GM23248 (cell line): Measurements from ENCODE around the gene KRT83. TPM values are rescaled to one million over a fixed set of nuclear protein-coding genes. Genes with fewer than 3 reads are reported as not detected.

Experiments
- DNase-seq: peaks from one replicate; pipeline ENCODE4 v3.0.0-alpha.2; 2015
- H2AFZ ChIP-seq: fragments of 200-600 bp; sonication (generic); 2 replicates; pipeline ENCODE4 v1.6.1; 2016; ENCODE audit warnings: antibody characterized with exemption
- H3F3A ChIP-seq: fragments of 200-600 bp; sonication (generic); 2 replicates; pipeline ENCODE4 v1.6.1; 2016; ENCODE audit warnings: mild to moderate bottlenecking, antibody characterized with exemption, mixed run types; ENCODE audit not compliant: insufficient read depth
- H3K27ac ChIP-seq: fragments of 200-600 bp; sonication (generic); 2 replicates; pipeline ENCODE4 v1.5.1; 2016; ENCODE audit warnings: mild to moderate bottlenecking
- H3K27me3 ChIP-seq: fragments of 200-600 bp; sonication (generic); replicated peaks from 2 replicates; pipeline ENCODE4 v1.6.1; 2016; ENCODE audit warnings: mild to moderate bottlenecking; ENCODE audit not compliant: insufficient read depth
- H3K36me3 ChIP-seq: fragments of 200-600 bp; sonication (generic); 2 replicates; pipeline ENCODE4 v1.6.1; 2016; ENCODE audit warnings: low read depth, mild to moderate bottlenecking
- H3K4me1 ChIP-seq: fragments of 200-600 bp; sonication (generic); 2 replicates; pipeline ENCODE4 v1.6.1; 2016; ENCODE audit warnings: mild to moderate bottlenecking; ENCODE audit not compliant: insufficient read depth
- H3K4me2 ChIP-seq: fragments of 200-600 bp; sonication (generic); one replicate; pipeline ENCODE4 v1.6.1; 2016; ENCODE audit warnings: mild to moderate bottlenecking; ENCODE audit not compliant: unreplicated experiment
- H3K4me3 ChIP-seq: fragments of 200-600 bp; sonication (generic); 2 replicates; pipeline ENCODE4 v1.5.1; 2016; ENCODE audit warnings: mild to moderate bottlenecking
- H3K79me2 ChIP-seq: fragments of 200-600 bp; sonication (generic); 2 replicates; pipeline ENCODE4 v1.6.1; 2016; ENCODE audit warnings: mild to moderate bottlenecking; ENCODE audit not compliant: insufficient read depth
- H3K9ac ChIP-seq: fragments of 200-600 bp; sonication (generic); 2 replicates; pipeline ENCODE4 v1.6.1; 2016; ENCODE audit warnings: mild to moderate bottlenecking
- H3K9me2 ChIP-seq: fragments of 200-600 bp; sonication (generic); 2 replicates; pipeline ENCODE4 v1.6.1; 2016; ENCODE audit warnings: mixed run types, mild to moderate bottlenecking, moderate library complexity; ENCODE audit not compliant: insufficient read depth
- H3K9me3 ChIP-seq: fragments of 200-600 bp; sonication (generic); one replicate; pipeline ENCODE4 v1.6.1; 2017; ENCODE audit warnings: low read depth
- H4K20me1 ChIP-seq: fragments of 200-600 bp; sonication (generic); 2 replicates; pipeline ENCODE4 v1.6.0; 2016; ENCODE audit not compliant: insufficient read depth
- EZH2 ChIP-seq: fragments of 200-600 bp; sonication (generic); IDR thresholded peaks from 2 replicates; pipeline ENCODE4 v1.6.1; 2018; ENCODE audit warnings: antibody characterized with exemption, mild to moderate bottlenecking; ENCODE audit not compliant: insufficient read depth, poor library complexity, severe bottlenecking
- EZH2phosphoT487 ChIP-seq: fragments of 200-600 bp; sonication (generic); IDR thresholded peaks from 2 replicates; pipeline ENCODE4 v1.6.1; 2018; ENCODE audit warnings: antibody characterized with exemption, moderate library complexity, mild to moderate bottlenecking, low read depth; ENCODE audit not compliant: insufficient read depth
- WGBS, 2 experiments: methylation state at CpG; one replicate each; pipeline ENCODE4 v1.1.6; 2015 to 2017; ENCODE audit warnings: low lambda C conversion rate in 2 of 2, low coverage in 1 of 2; ENCODE audit errors: missing lambda C conversion rate in 2 of 2; 5-methylcytosine and 5-hydroxymethylcytosine counted together
- in situ Hi-C: fragments of 300-500 bp; cut with MboI; formaldehyde crosslinking; loops from 2 replicates; pipeline ENCODE4 v1.15.0; 2020
- polyA plus RNA-seq: library from polyadenylated mRNA; unstranded; fragments of >200 nt; fragmentation: Nextera tagmentation; extraction: Ambion mirVana; gene quantifications from 2 replicates; pipeline ENCODE4 v1.2.1, GENCODE V29; 2016
- total RNA-seq: library from RNA; depleted of rRNA; stranded (reverse); fragments of >200 nt; shearing (Covaris generic); gene quantifications from 2 replicates; pipeline ENCODE4 v1.2.3, GENCODE V29; 2014

Gene KRT83
- total and polyA plus RNA-seq, 2 experiments from 2014 or later, result not detected

DNA sequence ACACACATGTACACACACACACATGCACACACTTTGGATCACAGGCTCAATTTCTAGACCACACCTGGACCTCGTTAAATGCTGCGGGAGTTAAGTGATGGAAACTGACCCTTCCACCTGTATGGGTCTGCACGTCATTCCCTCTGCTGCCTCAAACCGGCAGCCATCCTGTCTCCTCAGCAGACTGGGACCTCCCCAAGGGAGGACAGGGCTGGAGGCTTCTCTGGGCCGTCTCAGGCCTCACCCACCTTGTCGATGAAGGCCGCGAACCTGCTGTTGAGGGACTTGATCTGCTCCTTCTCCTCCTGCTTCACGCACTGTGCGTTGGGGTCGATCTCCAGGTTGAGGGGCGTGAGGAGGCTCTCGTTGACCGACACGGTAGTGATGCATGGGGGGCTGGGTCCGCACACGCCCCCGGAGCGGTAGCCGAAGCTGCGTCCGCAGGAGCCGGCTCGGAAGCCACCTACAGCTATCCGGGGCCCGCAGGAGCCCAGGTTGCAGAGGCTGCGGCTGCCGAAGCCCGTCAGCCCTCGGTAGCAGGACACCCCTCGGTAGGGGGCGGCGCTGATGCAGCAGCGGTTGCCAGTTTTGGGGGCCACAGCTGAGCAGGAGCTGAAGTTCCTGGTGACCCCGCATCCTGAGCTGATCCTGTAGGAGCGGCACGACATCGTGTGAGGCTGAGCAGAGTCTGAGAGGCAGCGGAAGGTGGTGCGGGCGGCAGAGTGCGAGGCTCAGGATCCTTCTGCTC, 45.7 kb upstream of the KRT83 start, which contains the start of gene KRT85:
Gene KRT85, minus strand, starts transcription at position 744 of the 748 bp plus-strand sequence. Its CDS starts 76 bp downstream, at position 668.
- H2AFZ ChIP-seq, result no peak within 1 kb of the TSS
- no peak within 1 kb of the TSS for H3K4me2 ChIP-seq
- H3K9ac ChIP-seq, result no peak within 1 kb of the TSS
- H3K4me1 ChIP-seq, result 0 out of 2 replicates have a peak, but pooled peaks cover 2% of the 10 kb centered on the region
- no peaks in the 10 kb centered on the region for H3K9me2 ChIP-seq
- H3K9me3 ChIP-seq, result no peaks in the 10 kb centered on the region
- no peaks in the 10 kb centered on the region for H3F3A ChIP-seq
- no peaks in the 10 kb centered on the region for H3K79me2 ChIP-seq
- 66 to 71% methylated on average over 34 to 40 of the region's 42 CpGs for WGBS, 2 experiments
- no peak within 1 kb of the TSS for H3K4me3 ChIP-seq
- TF ChIP-seq EZH2phosphoT487, result no peak
- H3K27me3 ChIP-seq, result peaks cover 37% of the 10 kb centered on the region
- no peak for DNase-seq
- no peak within 1 kb of the TSS for H3K27ac ChIP-seq
- no peaks in the 10 kb centered on the region for H3K36me3 ChIP-seq
- no peaks in the 10 kb centered on the region for H4K20me1 ChIP-seq
- in situ Hi-C loops, result no loop called here

DNA sequence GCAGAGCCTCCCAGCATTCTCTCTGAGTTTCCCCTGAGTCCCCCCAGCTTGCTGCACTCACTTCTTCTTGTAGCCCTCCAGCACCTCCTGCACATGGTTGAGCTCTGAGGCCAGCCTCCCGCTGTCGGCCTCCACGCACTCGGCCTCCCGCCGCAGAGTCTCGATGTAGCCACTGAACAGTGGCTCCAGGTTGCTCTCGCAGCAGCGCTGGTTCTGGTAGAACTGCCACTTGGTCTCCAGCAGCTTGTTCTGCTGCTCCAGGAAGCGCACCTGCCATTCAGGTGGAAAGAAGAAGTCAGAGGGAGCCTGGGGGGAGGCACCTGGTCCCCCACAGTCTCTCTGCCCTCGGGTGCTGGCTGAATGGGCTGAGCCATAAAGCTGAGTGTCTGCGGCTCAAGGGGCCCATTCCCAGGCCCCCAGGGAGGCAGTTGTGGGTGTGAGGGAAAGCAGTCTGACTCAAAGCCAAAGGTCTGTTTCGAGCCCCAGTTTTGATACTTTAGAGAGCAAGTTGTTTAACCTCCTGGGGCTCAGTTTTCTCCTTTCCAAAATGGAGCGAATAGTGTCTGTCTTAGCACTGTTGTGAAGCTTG, 43.8 kb upstream of the KRT83 start:
- no peaks in the 10 kb centered on the region for H3K4me1 ChIP-seq
- no peak overlapping the region for H2AFZ ChIP-seq
- peaks cover 42% of the 10 kb centered on the region for H3K27me3 ChIP-seq
- H3K9me3 ChIP-seq, result no peaks in the 10 kb centered on the region
- TF ChIP-seq EZH2phosphoT487, result no peak
- TF ChIP-seq EZH2, result no peak
- no peaks in the 10 kb centered on the region for H3K79me2 ChIP-seq
- no peak overlapping the region for H3K9ac ChIP-seq
- 81 to 82% methylated on average over 14 of the region's 14 CpGs for WGBS, 2 experiments
- H3K36me3 ChIP-seq, result no peaks in the 10 kb centered on the region
- no peak for DNase-seq
- H3K9me2 ChIP-seq, result no peaks in the 10 kb centered on the region
- H3K4me2 ChIP-seq, result no peak overlapping the region
- no peaks in the 10 kb centered on the region for H4K20me1 ChIP-seq
- no peak overlapping the region for H3K4me3 ChIP-seq
- H3K27ac ChIP-seq, result no peak overlapping the region
- no peaks in the 10 kb centered on the region for H3F3A ChIP-seq
- in situ Hi-C loops, result no loop called here

DNA sequence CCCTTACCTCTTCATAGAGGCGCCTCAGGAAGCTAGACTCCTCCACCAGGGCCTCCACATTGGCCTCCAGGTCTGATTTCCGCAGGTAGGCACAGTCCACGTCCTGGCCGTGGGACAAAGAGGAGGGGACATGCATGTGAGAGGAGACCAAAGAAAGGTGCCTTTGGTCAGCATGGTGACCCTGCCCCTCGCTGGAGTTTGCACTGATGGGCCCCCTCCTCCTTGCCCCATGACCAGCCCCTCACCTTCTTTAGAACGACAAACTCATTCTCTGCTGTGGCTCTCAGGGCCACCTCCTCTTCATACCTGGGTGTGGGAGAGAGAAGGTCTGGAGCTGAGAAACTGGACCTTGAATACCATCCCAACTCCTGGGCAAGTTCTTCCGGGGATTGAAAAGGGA, 42.9 kb upstream of the KRT83 start:
- Histone ChIP-seq H3K4me1 (no peaks in the 10 kb centered on the region), H3F3A (no peaks in the 10 kb centered on the region), H3K9me3 (no peaks in the 10 kb centered on the region), H3K27me3 (peaks cover 42% of the 10 kb centered on the region), H4K20me1 (no peaks in the 10 kb centered on the region), H3K4me2 (no peak overlapping the region), H3K36me3 (no peaks in the 10 kb centered on the region), H3K27ac (no peak overlapping the region), H3K4me3 (no peak overlapping the region), H3K9me2 (no peaks in the 10 kb centered on the region), H3K79me2 (no peaks in the 10 kb centered on the region), H3K9ac (no peak overlapping the region), H2AFZ (no peak overlapping the region)
- WGBS, 2 experiments, result 41 to 49% methylated on average over 7 of the region's 7 CpGs
- in situ Hi-C loops, result no loop called here
- no peak for DNase-seq
- no peak for TF ChIP-seq EZH2
- TF ChIP-seq EZH2phosphoT487, result no peak

DNA sequence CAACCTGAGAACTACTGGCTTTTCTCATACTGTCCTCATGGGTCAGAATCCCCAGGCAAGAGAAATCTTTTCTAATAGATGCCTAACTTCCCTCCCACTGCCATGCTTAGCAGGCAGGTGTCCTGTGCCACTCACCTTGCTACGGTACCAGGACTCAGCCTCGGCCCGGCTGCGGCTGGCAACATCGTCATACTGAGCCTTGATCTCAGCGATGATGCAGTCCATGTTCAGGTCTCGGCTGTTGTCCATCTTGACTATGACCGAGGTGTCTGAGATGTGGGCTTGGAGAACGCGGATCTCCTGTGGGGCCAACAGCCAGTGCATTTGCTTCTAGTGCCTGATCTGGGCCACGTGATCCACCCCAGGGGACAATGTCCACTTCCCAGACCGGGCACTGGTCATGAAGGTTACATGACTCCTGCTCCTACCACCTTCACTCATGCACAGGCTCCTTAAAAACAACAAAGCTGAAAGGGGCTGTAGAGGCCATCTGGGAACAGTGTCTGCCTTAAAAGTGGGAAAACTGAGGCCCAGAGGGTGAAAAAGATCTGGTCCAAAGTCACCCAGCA, 42.0 kb upstream of the KRT83 start:
- H3K4me1 ChIP-seq, result no peaks in the 10 kb centered on the region
- 77 to 79% methylated on average over 12 of the region's 12 CpGs for WGBS, 2 experiments
- H2AFZ ChIP-seq, result no peak overlapping the region
- H4K20me1 ChIP-seq, result no peaks in the 10 kb centered on the region
- H3F3A ChIP-seq, result no peaks in the 10 kb centered on the region
- in situ Hi-C loops, result no loop called here
- no peak overlapping the region for H3K27ac ChIP-seq
- H3K4me3 ChIP-seq, result no peak overlapping the region
- H3K9ac ChIP-seq, result no peak overlapping the region
- no peak for TF ChIP-seq EZH2
- TF ChIP-seq EZH2phosphoT487, result no peak
- no peak overlapping the region for H3K4me2 ChIP-seq
- no peaks in the 10 kb centered on the region for H3K9me2 ChIP-seq
- H3K9me3 ChIP-seq, result no peaks in the 10 kb centered on the region
- peaks cover 41% of the 10 kb centered on the region for H3K27me3 ChIP-seq
- no peaks in the 10 kb centered on the region for H3K36me3 ChIP-seq
- no peaks in the 10 kb centered on the region for H3K79me2 ChIP-seq
- no peak for DNase-seq
